ENCODE measurements around the gene HAT1. TPM values are rescaled to one million over a fixed set of nuclear protein-coding genes. Genes with fewer than 3 reads are reported as not detected.

The HAT1 gene
- polyA plus RNA-seq, 3 donors = 16.9 to 63.3 (median 62.8) TPM

GRCh38 chr2:171924170-171924942 lies 2.1 kb downstream of the HAT1 start:
- peaks cover 18 to 33% of the 10 kb centered on the region in 2 donors for H3K4me1 ChIP-seq (ENCODE audit: control insufficient read depth in 1 of 2, insufficient read depth in 2 of 2, low read length in 2 of 2)
- Mint-ChIP-seq H3K27ac (peak overlapping the region; percentile 15 to 96 (median 82)), H3K9me3 (peaks cover 0 to 3% (median 0%) of the 10 kb centered on the region in 7 donors), H3K4me3 (no peak overlapping the region), H3K36me3 (peaks cover 25 to 35% of the 10 kb centered on the region in 2 donors), H3K4me1 (peaks cover 22% of the 10 kb centered on the region), H3K27me3 (ENCODE audit: low read depth in 3 of 3) (peaks cover 0 to 1% (median 0%) of the 10 kb centered on the region in 3 donors)
- H3K36me3 ChIP-seq (replicated peaks in 1 of 2; ENCODE audit: control insufficient read depth in 1 of 2, insufficient read depth in 2 of 2, low read length in 2 of 2) = peaks cover 9 to 42% of the 10 kb centered on the region in 2 donors
- no peak overlapping the region for H3K4me3 ChIP-seq (replicated peaks in 1 of 3; ENCODE audit: low read depth in 2 of 3, low read length in 3 of 3)
- no peak overlapping the region for H3K9ac ChIP-seq (ENCODE audit: insufficient read depth, low read length, poor library complexity, severe bottlenecking)
- H3K27ac ChIP-seq (ENCODE audit: low read depth in 1 of 2, low read length in 2 of 2) = no peak overlapping the region
- H3K79me2 ChIP-seq (ENCODE audit: insufficient read depth, low read length) = peaks cover 70% of the 10 kb centered on the region
- no peak overlapping the region for H3K4me2 ChIP-seq (replicated peaks; ENCODE audit: extremely low read depth, low read length, poor library complexity, severe bottlenecking)
- H3K9me3 ChIP-seq (replicated peaks in 1 of 2; ENCODE audit: control insufficient read depth in 1 of 2, insufficient read depth in 1 of 2, low read length in 2 of 2) = no peaks in the 10 kb centered on the region
- no peaks in the 10 kb centered on the region for H3K27me3 ChIP-seq (ENCODE audit: control insufficient read depth in 2 of 2, insufficient read depth in 2 of 2, low read length in 2 of 2)
- no peak for TF ChIP-seq CTCF (IDR thresholded peaks at IDR 0.05)
- peaks cover 5% of the 10 kb centered on the region for H4K20me1 ChIP-seq (ENCODE audit: insufficient read depth, low read length)
- no peak overlapping the region for H2AFZ ChIP-seq (ENCODE audit: insufficient read depth, low read depth, low read length, poor library complexity, severe bottlenecking)
- peak in 1 of 3 donors; percentile 6 for DNase-seq
- intact Hi-C loops (cut with micrococcal nuclease) = loop anchor here in 1 of 2 donors (10.0 kb wide), 1 partner anchor 240 kb away; the partner anchor contains the start of gene DYNC1I2
- 98% methylated on average over 5 of the region's 17 CpGs for WGBS (ENCODE audit: insufficient coverage)

- H3K4me1 ChIP-seq (ENCODE audit: control insufficient read depth in 1 of 2, insufficient read depth in 2 of 2, low read length in 2 of 2) = no peaks in the 10 kb centered on the region
These were observed 8.1 kb downstream of the HAT1 start for GRCh38 chr2:171930385-171930784.

More at GRCh38 chr2:171930385-171930784, 8.1 kb downstream of the HAT1 start:
- DNase-seq = no peak
- Mint-ChIP-seq H3K4me1 (no peaks in the 10 kb centered on the region), H3K27ac (no peak overlapping the region), H3K9me3 (no peaks in the 10 kb centered on the region), H3K4me3 (no peak overlapping the region), H3K36me3 (peaks cover 52 to 64% of the 10 kb centered on the region in 2 donors), H3K27me3 (ENCODE audit: low read depth in 3 of 3) (no peaks in the 10 kb centered on the region)
- Histone ChIP-seq H4K20me1 (ENCODE audit: insufficient read depth, low read length) (peaks cover 5% of the 10 kb centered on the region), H2AFZ (ENCODE audit: insufficient read depth, low read depth, low read length, poor library complexity, severe bottlenecking) (no peak overlapping the region), H3K4me2 (replicated peaks; ENCODE audit: extremely low read depth, low read length, poor library complexity, severe bottlenecking) (no peak overlapping the region), H3K27me3 (ENCODE audit: control insufficient read depth in 2 of 2, insufficient read depth in 2 of 2, low read length in 2 of 2) (no peaks in the 10 kb centered on the region), H3K4me3 (replicated peaks in 1 of 3; ENCODE audit: low read depth in 2 of 3, low read length in 3 of 3) (no peak overlapping the region), H3K36me3 (replicated peaks in 1 of 2; ENCODE audit: control insufficient read depth in 1 of 2, insufficient read depth in 2 of 2, low read length in 2 of 2) (peaks cover 22 to 52% of the 10 kb centered on the region in 2 donors), H3K27ac (ENCODE audit: low read depth in 1 of 2, low read length in 2 of 2) (no peak overlapping the region), H3K79me2 (ENCODE audit: insufficient read depth, low read length) (peaks cover 99% of the 10 kb centered on the region), H3K9me3 (replicated peaks in 1 of 2; ENCODE audit: control insufficient read depth in 1 of 2, insufficient read depth in 1 of 2, low read length in 2 of 2) (no peaks in the 10 kb centered on the region), H3K9ac (ENCODE audit: insufficient read depth, low read length, poor library complexity, severe bottlenecking) (no peak overlapping the region)
- no peak for TF ChIP-seq CTCF (IDR thresholded peaks at IDR 0.05)
- intact Hi-C loops (cut with micrococcal nuclease) = no loop called here
- WGBS (ENCODE audit: insufficient coverage) = 96% methylated on average over 3 of the region's 4 CpGs

All from CD14-positive monocyte (primary cell).